HG02970 (cell line): ENCODE results near the gene DNAJC6.
"Not testable (repeated sequence)": the region's sequence is repeated elsewhere in the genome, so short reads cannot be mapped to it uniquely, and the experiment has no call there.

Experiments used
- ATAC-seq: cut with Tn5 transposase; IDR thresholded peaks from one replicate; pipeline ENCODE4 v1.9.1; 2021; ENCODE audit warnings: mild to moderate bottlenecking, moderate library complexity, moderate number of reproducible peaks; ENCODE audit not compliant: unreplicated experiment, low FRiP score

The DNAJC6 gene

GRCh38 chr1:65346190-65346589 is 36.8 kb downstream of the DNAJC6 start:
- ATAC-seq = no peak

GRCh38 chr1:65355031-65355712 is 45.8 kb downstream of the DNAJC6 start:
- no peak for ATAC-seq

DNA sequence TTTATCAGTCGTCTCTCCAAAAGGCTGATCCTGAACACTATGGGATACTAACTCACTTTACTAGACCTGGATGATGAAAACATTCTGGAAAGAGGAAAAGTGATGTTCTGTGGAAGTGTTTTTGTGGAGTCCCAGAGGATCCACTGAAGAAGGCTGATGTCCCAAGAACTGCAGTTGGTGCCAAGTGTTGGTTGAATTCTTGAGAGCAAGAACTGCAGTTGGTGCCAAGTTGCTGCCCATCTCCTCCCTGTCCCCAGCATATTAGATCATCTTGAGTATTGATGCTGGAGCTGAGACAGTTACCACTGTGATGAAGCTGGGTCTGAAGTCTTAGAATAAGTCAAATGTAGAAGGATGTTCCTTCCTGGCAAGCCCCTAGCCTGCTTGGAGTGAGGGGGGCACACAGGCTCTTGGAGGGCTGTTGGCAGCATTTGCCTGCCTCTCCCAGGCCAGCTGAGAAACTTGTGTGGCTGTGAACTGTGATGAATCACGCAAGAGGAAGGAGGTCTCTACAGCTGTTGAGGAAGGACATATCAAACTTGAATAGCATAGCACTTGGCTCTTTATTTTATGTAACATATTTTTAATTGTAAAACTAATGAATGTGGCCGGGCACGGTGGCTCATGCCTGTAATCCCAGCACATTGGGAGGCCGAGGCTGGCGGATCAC is 48.1 kb downstream of the DNAJC6 start:
- ATAC-seq = no peak

DNA sequence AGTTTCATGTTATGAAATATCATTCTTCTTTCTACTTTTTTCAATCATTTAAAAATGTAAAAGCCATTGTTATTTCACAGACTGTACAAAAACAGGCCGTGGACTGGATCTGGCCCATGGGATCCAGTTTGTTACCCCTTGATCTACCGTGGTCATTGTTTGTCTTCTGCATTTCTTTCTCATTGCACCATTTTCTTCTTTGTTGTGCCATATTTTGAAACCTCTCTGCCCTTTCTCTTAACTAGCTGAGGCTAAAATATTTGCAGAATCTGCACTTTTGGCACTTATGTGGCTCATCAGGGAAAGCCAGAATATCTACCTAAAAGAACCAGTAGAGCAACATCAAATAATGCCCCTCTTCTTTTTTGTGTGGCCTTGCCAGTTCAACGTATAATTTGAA is 50.5 kb downstream of the DNAJC6 start:
- ATAC-seq = no peak

DNA sequence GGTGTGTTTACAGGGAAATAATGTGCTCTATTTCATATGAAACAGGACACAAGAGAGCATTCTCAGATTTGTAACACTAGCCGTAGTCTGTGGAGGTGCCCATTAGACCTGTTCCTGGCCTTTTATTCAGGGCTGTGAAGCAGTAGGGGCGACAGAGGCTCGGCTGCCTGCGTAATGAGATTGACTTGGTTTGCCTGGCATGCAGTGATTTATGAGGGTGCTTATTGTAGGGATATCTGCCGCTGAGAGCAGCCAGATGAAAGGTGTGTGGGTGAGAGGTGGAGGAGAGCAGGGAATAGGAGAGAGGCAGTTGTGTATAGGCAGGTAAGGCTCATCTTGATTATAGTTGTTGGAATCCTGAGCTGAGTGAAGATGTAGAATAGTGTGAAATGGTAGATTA is 51.3 kb downstream of the DNAJC6 start:
- ATAC-seq = no peak

DNA sequence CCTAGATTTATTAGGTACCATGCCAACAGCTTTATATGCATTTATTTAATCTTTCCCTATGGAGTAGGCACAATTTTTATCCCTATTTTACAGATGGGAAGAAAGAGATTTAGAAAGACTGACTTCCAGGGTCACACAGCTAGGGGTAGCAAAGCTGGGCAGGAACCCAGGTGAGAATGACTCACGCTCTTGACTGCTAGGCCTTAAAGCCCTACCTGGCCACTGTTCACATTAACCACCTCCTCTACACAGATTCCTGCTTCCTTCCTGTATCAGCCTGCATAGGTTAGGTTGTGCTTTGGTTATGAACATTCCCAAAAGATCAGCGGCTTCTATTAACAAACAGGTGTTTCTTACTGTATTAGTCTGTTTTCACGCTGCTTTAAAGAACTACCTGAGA is 53.2 kb downstream of the DNAJC6 start:
- ATAC-seq = no peak

GRCh38 chr1:65363484-65363883 is 54.1 kb downstream of the DNAJC6 start:
- ATAC-seq = no peak

DNA sequence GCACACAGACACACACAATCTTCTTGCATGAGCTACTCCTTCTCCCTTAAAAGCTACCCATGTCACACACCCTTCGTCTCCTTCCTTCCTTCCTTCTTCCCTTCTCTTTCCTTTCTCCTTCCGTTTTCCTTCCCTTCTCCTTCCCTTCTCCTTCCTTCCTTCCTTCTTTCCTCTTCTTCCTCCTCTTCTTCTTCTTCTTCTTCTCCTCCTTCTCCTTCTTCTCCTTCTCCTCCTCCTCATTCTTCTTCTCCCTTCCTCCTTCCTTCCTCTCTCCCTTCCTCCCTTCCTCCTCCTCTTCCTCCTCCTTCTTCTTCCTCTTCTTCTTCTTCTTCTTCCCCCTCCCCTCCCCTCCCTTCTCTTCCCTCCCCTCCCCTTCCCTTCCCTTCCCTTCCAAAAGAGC is 59.1 kb downstream of the DNAJC6 start:
- no peak for ATAC-seq

- no peak for ATAC-seq
Measured at GRCh38 chr1:65371544-65371943, 62.2 kb downstream of the DNAJC6 start.

DNA sequence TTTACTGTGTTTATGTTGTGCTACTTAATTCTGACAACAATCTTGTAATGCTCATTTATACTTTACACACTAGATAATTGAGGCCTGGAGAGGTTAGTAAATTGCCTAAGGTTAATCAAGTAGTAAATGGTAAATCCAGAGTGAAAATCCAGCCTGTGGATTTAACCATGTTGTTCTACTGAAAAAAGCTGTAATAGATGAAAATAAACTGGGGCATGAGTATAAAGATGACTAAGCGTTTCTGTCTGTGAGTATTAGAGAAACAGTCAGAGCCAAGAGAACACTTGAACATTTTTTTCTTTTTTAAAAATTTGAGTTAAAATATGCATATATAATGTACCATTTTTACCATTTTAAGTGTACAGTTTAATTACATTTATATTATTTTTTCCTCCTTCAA is 63.2 kb downstream of the DNAJC6 start:
- ATAC-seq = no peak

GRCh38 chr1:65377496-65378246 is 68.3 kb downstream of the DNAJC6 start:
- no peak for ATAC-seq

DNA sequence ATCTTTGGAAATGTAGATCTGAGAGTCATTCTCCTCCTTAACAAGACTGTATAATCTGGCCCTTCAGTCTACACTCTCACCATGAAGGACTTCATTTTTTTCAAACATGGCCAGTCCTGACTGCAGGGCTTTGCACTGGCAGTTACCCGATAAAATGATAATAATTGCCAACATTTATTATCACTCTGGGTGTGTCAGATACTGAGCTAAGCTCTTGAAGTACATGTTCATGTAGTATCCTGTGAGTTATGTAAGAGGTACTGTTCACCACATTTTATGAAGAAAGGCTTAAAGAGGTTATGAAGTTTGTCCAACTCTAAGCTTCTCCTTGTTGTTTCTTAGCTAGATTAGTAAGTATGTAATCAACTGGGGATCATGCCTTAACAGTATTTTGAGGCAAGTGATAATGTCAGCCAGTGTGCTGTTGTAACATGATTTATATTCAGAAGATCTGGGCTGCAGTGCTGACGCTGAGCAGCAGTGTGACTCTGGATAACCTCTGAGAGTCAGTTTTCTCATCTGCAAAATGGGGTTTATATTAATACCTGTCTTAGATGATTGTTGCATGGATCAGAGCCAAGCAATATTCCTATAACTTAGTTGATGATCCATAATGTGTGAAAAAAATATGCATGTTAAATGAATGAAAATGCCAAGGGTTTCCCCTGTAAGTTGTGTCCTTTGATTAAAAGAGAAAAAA is 69.1 kb downstream of the DNAJC6 start:
- ATAC-seq = no peak

DNA sequence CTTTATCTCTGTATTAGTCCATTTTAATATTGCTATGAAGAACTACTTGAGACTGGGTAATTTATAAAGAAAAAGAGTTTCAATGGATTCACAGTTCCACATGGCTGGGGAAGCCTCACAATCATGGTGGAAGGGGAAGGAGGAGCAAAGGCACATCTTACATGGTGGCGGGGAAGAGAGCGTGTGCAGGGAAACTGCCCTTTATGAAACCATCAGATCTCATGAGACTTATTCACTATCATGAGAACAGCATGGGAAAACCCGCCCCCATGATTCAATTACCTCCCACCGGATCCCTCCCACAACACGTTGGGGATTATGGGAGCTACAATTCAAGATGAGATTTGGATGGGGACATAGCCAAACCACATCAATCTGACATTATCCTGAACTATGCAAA is 75.1 kb downstream of the DNAJC6 start:
- ATAC-seq = not testable (repeated sequence)

GRCh38 chr1:65386439-65386838 is 77.1 kb downstream of the DNAJC6 start:
- ATAC-seq = no peak

GRCh38 chr1:65387821-65388220 is 78.5 kb downstream of the DNAJC6 start:
- ATAC-seq = no peak

DNA sequence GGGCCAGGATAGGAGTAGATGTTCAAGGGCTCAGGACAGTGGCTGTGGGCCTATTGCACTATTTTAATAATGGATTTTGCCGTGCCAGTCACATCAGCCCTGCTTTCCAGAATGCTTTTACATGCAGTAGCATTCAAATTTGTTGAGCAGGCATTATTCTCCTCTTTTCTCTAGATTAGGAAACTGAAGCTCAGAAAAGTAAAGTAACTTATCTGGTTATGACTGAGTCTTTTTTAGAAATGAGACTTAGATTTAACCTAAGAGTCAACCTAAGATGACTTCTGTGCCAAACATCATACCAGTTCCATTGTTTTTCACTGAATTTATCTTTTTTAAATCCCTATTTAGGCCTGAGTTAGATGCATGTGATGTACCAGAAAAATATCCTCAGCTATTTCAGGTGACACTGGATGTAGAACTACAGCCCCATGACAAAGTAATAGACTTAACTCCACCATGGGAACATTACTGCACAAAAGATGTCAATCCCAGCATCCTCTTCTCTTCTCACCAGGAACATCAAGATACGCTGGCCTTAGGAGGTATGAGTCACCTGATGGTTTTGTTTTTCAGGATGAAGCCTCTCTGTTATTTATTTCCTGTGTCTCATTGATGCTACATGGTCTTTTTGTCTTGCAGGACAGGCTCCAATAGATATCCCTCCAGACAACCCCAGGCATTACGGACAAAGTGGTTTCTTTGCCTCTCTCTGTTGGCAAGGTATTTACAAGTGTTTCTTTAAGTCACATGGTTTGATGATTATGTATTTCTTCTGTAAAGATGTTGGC is 79.8 kb downstream of the DNAJC6 start:
- ATAC-seq = no peak

- no peak for ATAC-seq
Measured at GRCh38 chr1:65392497-65392896, 83.2 kb downstream of the DNAJC6 start.

- peak; percentile 89 for ATAC-seq
Measured at GRCh38 chr1:65393347-65393746, 84.0 kb downstream of the DNAJC6 start.

GRCh38 chr1:65393928-65394327 is 84.6 kb downstream of the DNAJC6 start:
- no peak for ATAC-seq

DNA sequence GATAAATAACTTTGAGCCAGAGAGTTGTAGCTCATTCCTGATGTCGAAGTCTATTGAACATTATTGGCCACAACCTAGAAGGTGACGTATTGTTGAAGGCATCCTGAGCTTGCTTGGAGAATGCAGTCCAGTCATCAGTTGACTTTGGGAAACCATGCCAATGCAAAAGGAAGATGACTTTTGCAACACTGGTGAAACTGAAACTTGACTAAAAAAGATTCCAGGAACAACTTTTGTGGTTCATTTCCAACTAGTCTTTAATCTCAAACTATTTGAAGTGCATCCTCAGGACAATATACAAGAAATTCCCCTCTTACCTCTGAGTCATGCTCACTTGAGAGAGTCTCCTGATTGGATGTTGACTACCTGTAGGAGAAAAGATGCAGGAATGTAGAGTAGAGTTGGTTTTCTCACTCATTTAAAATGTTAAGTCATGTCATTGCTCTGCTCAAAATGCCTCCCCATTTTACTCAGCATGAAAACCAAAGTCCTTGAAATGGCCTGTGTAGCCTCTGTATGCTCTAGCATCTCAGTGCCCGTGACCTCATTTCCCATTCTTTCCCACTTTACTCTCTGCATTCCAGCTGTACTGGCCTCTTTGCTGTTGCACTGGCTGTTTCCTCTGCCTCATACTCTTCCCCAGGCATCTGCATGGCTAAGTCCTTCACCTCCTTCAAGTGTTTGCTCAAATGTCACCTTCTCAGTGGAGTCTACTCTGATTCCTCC is 86.7 kb downstream of the DNAJC6 start:
- no peak for ATAC-seq
